Ascending aorta (tissue), 2 donors: ENCODE results near the gene EME2. TPM values are rescaled to one million over a fixed set of nuclear protein-coding genes. Genes with fewer than 3 reads are reported as not detected.
A peak's percentile ranks its signal among the peaks of the same experiment; 100 is the strongest.

Source experiments
- DNase-seq, 2 donors: peaks; one replicate each; pipeline ENCODE4 v3.0.0-alpha.2; 2019; ENCODE audit warnings: low spot score in 2 of 2
- H3K27ac ChIP-seq, 2 donors: fragments of 200-600 bp; sonication (generic); one replicate each; pipeline ENCODE4 v1.5.1; 2016 to 2017; ENCODE audit warnings: mild to moderate bottlenecking in 1 of 2
- H3K27me3 ChIP-seq: fragments of 200-600 bp; sonication (generic); one replicate; pipeline ENCODE4 v1.5.1; 2017
- H3K36me3 ChIP-seq, 2 donors: fragments of 200-600 bp; sonication (generic); one replicate each; pipeline ENCODE4 v1.5.1; 2016
- H3K4me1 ChIP-seq, 2 donors: fragments of 200-600 bp; sonication (generic); one replicate each; pipeline ENCODE4 v1.5.1; 2016 to 2017; ENCODE audit warnings: mild to moderate bottlenecking in 1 of 2
- H3K4me3 ChIP-seq, 2 donors: fragments of 200-600 bp; sonication (generic); one replicate each; pipeline ENCODE4 v1.5.1; 2016 to 2017; ENCODE audit warnings: mild to moderate bottlenecking in 1 of 2
- H3K9me3 ChIP-seq, 2 donors: fragments of 200-600 bp; sonication (generic); one replicate each; pipeline ENCODE4 v1.5.1; 2016
- CTCF ChIP-seq, 3 experiments: fragments of 200-600 bp in 2 of 3; fragments of 450-650 bp in 1 of 3; sonication (generic) in 2 of 3; IDR thresholded peaks; one replicate each; pipeline ENCODE4 v1.5.1; 2016 to 2019; ENCODE audit warnings: antibody characterized with exemption in 3 of 3, mild to moderate bottlenecking in 1 of 3, moderate library complexity in 1 of 3
- intact Hi-C: fragments of 100-400 bp; cut with DNase I; formaldehyde crosslinking; loops from one replicate; pipeline ENCODE4 v1.15.1; 2023
- total RNA-seq: library from RNA; depleted of rRNA; stranded (reverse); fragments of >200 nt; gene quantifications from one replicate; pipeline ENCODE4 v1.1.0, GENCODE V29; 2016

Gene EME2
- total RNA-seq, 1 donor from 2014 or later: 25.3 TPM

GRCh38 chr16:1820946-1821290 is 48.3 kb downstream of the EME2 start:
- peaks cover 8 to 17% of the 10 kb centered on the region in 2 donors for H3K4me1 ChIP-seq
- no peak overlapping the region for H3K27ac ChIP-seq
- no peak for TF ChIP-seq CTCF (IDR thresholded peaks at IDR 0.05)
- H3K27me3 ChIP-seq: no peaks in the 10 kb centered on the region
- no peak overlapping the region for H3K4me3 ChIP-seq
- no peaks in the 10 kb centered on the region for H3K9me3 ChIP-seq
- no peak for DNase-seq
- peaks cover 61 to 68% of the 10 kb centered on the region in 2 donors for H3K36me3 ChIP-seq
- intact Hi-C loops: no loop called here

- Histone ChIP-seq H3K36me3 (peaks cover 52 to 60% of the 10 kb centered on the region in 2 donors), H3K4me1 (peaks cover 9 to 17% of the 10 kb centered on the region in 2 donors), H3K9me3 (no peaks in the 10 kb centered on the region), H3K27ac (no peak overlapping the region), H3K4me3 (no peak overlapping the region), H3K27me3 (no peaks in the 10 kb centered on the region)
- intact Hi-C loops: no loop called here
- TF ChIP-seq CTCF (IDR thresholded peaks at IDR 0.05): no peak
- DNase-seq: no peak
Observed at GRCh38 chr16:1821861-1822611, 49.4 kb downstream of the EME2 start.

- H3K4me1 ChIP-seq: peaks cover 11 to 21% of the 10 kb centered on the region in 2 donors
- no peaks in the 10 kb centered on the region for H3K9me3 ChIP-seq
- H3K27ac ChIP-seq: no peak overlapping the region
- no peaks in the 10 kb centered on the region for H3K27me3 ChIP-seq
- intact Hi-C loops: no loop called here
- peaks cover 44 to 52% of the 10 kb centered on the region in 2 donors for H3K36me3 ChIP-seq
- DNase-seq: no peak
- TF ChIP-seq CTCF (IDR thresholded peaks at IDR 0.05): no peak
- H3K4me3 ChIP-seq: no peak overlapping the region
Observed at GRCh38 chr16:1822801-1823200, 50.2 kb downstream of the EME2 start.

GRCh38 chr16:1823821-1824220 is 51.2 kb downstream of the EME2 start:
- Histone ChIP-seq H3K36me3 (peaks cover 34 to 43% of the 10 kb centered on the region in 2 donors), H3K4me1 (peaks cover 12 to 31% of the 10 kb centered on the region in 2 donors), H3K27me3 (no peaks in the 10 kb centered on the region), H3K27ac (no peak overlapping the region), H3K9me3 (no peaks in the 10 kb centered on the region), H3K4me3 (no peak overlapping the region)
- TF ChIP-seq CTCF (IDR thresholded peaks at IDR 0.05): no peak
- intact Hi-C loops: no loop called here
- no peak for DNase-seq

GRCh38 chr16:1825381-1825863 is 52.8 kb downstream of the EME2 start:
- DNase-seq: no peak
- H3K36me3 ChIP-seq: peaks cover 26 to 29% of the 10 kb centered on the region in 2 donors
- no peak for TF ChIP-seq CTCF (IDR thresholded peaks at IDR 0.05)
- intact Hi-C loops: loop anchor here (5.0 kb wide), 1 partner anchor 213 kb away; the partner anchor contains the start of genes CRAMP1 and IFT140
- peak overlapping the region; percentile 72 to 81 for H3K4me3 ChIP-seq
- H3K27ac ChIP-seq: peak overlapping the region in 1 of 2 donors; percentile 72
- H3K4me1 ChIP-seq: peaks cover 12 to 37% of the 10 kb centered on the region in 2 donors
- H3K27me3 ChIP-seq: no peaks in the 10 kb centered on the region
- H3K9me3 ChIP-seq: no peaks in the 10 kb centered on the region

Other genes with a start within 250 kb of the EME2 start
- gene TMEM204, start 239.1 kb upstream of the EME2 start, total RNA-seq: 145 TPM
- gene IFT140, start 160.7 kb upstream of the EME2 start, total RNA-seq: 21.9 TPM
- 12.7 TPM for gene CRAMP1, start 160.4 kb upstream of the EME2 start, total RNA-seq
- gene JPT2, start 94.5 kb upstream of the EME2 start, total RNA-seq: 18.3 TPM
- 57.4 TPM for gene MAPK8IP3, start 66.6 kb upstream of the EME2 start, total RNA-seq
- gene NME3, start 1.3 kb upstream of the EME2 start, total RNA-seq: 326 TPM
- 170 TPM for gene MRPS34, start 324 bp downstream of the EME2 start, total RNA-seq
- gene SPSB3, start 9.8 kb downstream of the EME2 start, total RNA-seq: 159 TPM
- gene NUBP2, start 10.2 kb downstream of the EME2 start, total RNA-seq: 182 TPM
- gene IGFALS, start 20.9 kb downstream of the EME2 start, total RNA-seq: not detected
- 177 TPM for gene HAGH, start 54.0 kb downstream of the EME2 start, total RNA-seq
- 233 TPM for gene FAHD1, start 54.4 kb downstream of the EME2 start, total RNA-seq
- gene MEIOB, start 99.4 kb downstream of the EME2 start, total RNA-seq: not detected
- gene HS3ST6, start 145.6 kb downstream of the EME2 start, total RNA-seq: not detected
- 32.9 TPM for gene MSRB1, start 170.4 kb downstream of the EME2 start, total RNA-seq
- not detected for gene RPL3L, start 181.9 kb downstream of the EME2 start, total RNA-seq
- gene NDUFB10, start 186.7 kb downstream of the EME2 start, total RNA-seq: 68.2 TPM
- gene RPS2, start 192.0 kb downstream of the EME2 start, total RNA-seq: 2,866 TPM
- not detected for gene RNF151, start 194.0 kb downstream of the EME2 start, total RNA-seq
- 55.7 TPM for gene TBL3, start 199.2 kb downstream of the EME2 start, total RNA-seq
- not detected for gene NOXO1, start 208.7 kb downstream of the EME2 start, total RNA-seq
- gene GFER, start 211.4 kb downstream of the EME2 start, total RNA-seq: 2.7 TPM
- gene SYNGR3, start 217.2 kb downstream of the EME2 start, total RNA-seq: 0.32 TPM
- gene ZNF598, start 237.0 kb downstream of the EME2 start, total RNA-seq: 31.1 TPM
- not detected for gene NPW, start 247.0 kb downstream of the EME2 start, total RNA-seq